ENCODE data around the gene AFF4.
"Not testable (repeated sequence)": the region's sequence is repeated elsewhere in the genome, so short reads cannot be mapped to it uniquely, and the experiment has no call there.

AFF4 gene

GRCh38 chr5:132887283-132887682, 76.2 kb downstream of the AFF4 start:
- no peak for DNase-seq

- DNase-seq: no peak
These were observed 77.2 kb downstream of the AFF4 start for GRCh38 chr5:132886064-132886823.

GRCh38 chr5:132884548-132884947, 78.9 kb downstream of the AFF4 start:
- no peak for DNase-seq

- DNase-seq: peak; percentile 85
These were observed 80.1 kb downstream of the AFF4 start for GRCh38 chr5:132883261-132883834.

GRCh38 chr5:132877938-132878337, 85.5 kb downstream of the AFF4 start:
- DNase-seq: peak; percentile 57

GRCh38 chr5:132877466-132877865, 86.0 kb downstream of the AFF4 start:
- no peak for DNase-seq

- DNase-seq: no peak
These were observed 87.2 kb downstream of the AFF4 start for GRCh38 chr5:132876020-132876759.

GRCh38 chr5:132873930-132874271, 89.5 kb downstream of the AFF4 start:
- no peak for DNase-seq

GRCh38 chr5:132873119-132873929, 90.1 kb downstream of the AFF4 start, which contains the start of gene LEAP2:
Gene LEAP2, plus strand, starts transcription at chr5:132873668. Its CDS starts 27 bp downstream, at chr5:132873695.
- peak; percentile 23 for DNase-seq

- no peak for DNase-seq
These were observed 90.7 kb downstream of the AFF4 start for GRCh38 chr5:132872788-132873118.

GRCh38 chr5:132871459-132872284, 91.8 kb downstream of the AFF4 start:
- no peak for DNase-seq

- no peak for DNase-seq
These were observed 92.6 kb downstream of the AFF4 start for GRCh38 chr5:132870801-132871200.

GRCh38 chr5:132868754-132869153, 94.7 kb downstream of the AFF4 start:
- DNase-seq: no peak

GRCh38 chr5:132867046-132867451, 96.4 kb downstream of the AFF4 start:
- DNase-seq: no peak

GRCh38 chr5:132866342-132867045, 96.9 kb downstream of the AFF4 start, which contains the start of the genes GDF9 and UQCRQ:
Gene GDF9, minus strand, starts transcription at chr5:132866469. Its CDS starts 1,936 bp downstream, at chr5:132864533.
Gene UQCRQ, plus strand, starts transcription at chr5:132866642. Its CDS starts 240 bp downstream, at chr5:132866882.
- DNase-seq: peak; percentile 100

GRCh38 chr5:132865668-132866341, 97.6 kb downstream of the AFF4 start:
- no peak for DNase-seq

- no peak for DNase-seq
These were observed 102.7 kb downstream of the AFF4 start for GRCh38 chr5:132860742-132861141.

- no peak for DNase-seq
These were observed 103.5 kb downstream of the AFF4 start for GRCh38 chr5:132859889-132860437.

- no peak for DNase-seq
These were observed 107.4 kb downstream of the AFF4 start for GRCh38 chr5:132856011-132856410.

GRCh38 chr5:132854992-132855391, 108.4 kb downstream of the AFF4 start:
- DNase-seq: not testable (repeated sequence)

Data from hematopoietic multipotent progenitor cell treated with erythropoietin and hydrocortisone succinate and interleukin-3 and kit ligand, for 4 days (in vitro differentiated cells).